GM12878 (cell line): ENCODE data around the gene LAMB4. TPM values are rescaled to one million over a fixed set of nuclear protein-coding genes. Genes with fewer than 3 reads are reported as not detected.

Experiments
- ATAC-seq: fragments of 200-7000 bp; cut with Tn5 transposase; 3 replicates; pipeline ENCODE4 v1.9.1; 2020; ENCODE audit warnings: mild to moderate bottlenecking, moderate library complexity
- BruUV-seq: library from RNA; stranded (reverse); fragments of 400-500 nt; replicated peaks from 2 replicates; lab custom pipeline; 2021; lab: Mats Ljungman, UMichigan
- CTCF ChIA-PET: fragments of 300-600 bp; sonication (Branson Sonifier 250); formaldehyde crosslinking; extraction: SDS; loops from one replicate; lab custom pipeline; 2021; ENCODE audit warnings: inconsistent platforms; lab: Yijun Ruan, JAX
- POLR2A ChIA-PET: fragments of 350-600 bp; formaldehyde crosslinking; extraction: SDS; loops from one replicate; lab custom pipeline; 2021; ENCODE audit warnings: inconsistent platforms; lab: Charles Lee
- RAD21 ChIA-PET: fragments of 300-600 bp; sonication (Branson Sonifier 250); formaldehyde crosslinking; loops from one replicate; lab custom pipeline; 2023; ENCODE audit warnings: antibody characterized with exemption; ENCODE audit not compliant: unreplicated experiment; lab: Charles Lee
- SMC1A ChIA-PET: fragments of 300-600 bp; sonication (Branson Sonifier 250); formaldehyde crosslinking; loops from one replicate; lab custom pipeline; 2023; ENCODE audit not compliant: unreplicated experiment, uncharacterized antibody; lab: Charles Lee
- DNase-seq: peaks from one replicate; pipeline ENCODE4 v3.0.0-alpha.2; 2011; ENCODE audit warnings: low read depth, low spot score
- FAIRE-seq: peaks from 3 replicates; lab custom pipeline; 2011; peaks lifted over from hg19 to GRCh38; lab: Jason Lieb, UNC
- H2AFZ ChIP-seq: 2 replicates; pipeline ENCODE4 v1.6.0; 2011; ENCODE audit warnings: low read depth, low read length, control low read depth; ENCODE audit not compliant: control insufficient read depth
- H3K27ac ChIP-seq: 2 replicates; pipeline ENCODE4 v1.5.1; 2011; ENCODE audit warnings: control low read depth; ENCODE audit not compliant: control insufficient read depth, insufficient read depth
- H3K27me3 ChIP-seq, 2 experiments: replicated peaks in 1 of 2; 2 replicates each; pipeline versions ENCODE4 v1.6.0 to v1.6.1; 2011; ENCODE audit warnings: low read length in 1 of 2; ENCODE audit not compliant: control insufficient read depth in 2 of 2, insufficient read depth in 2 of 2
- H3K36me3 ChIP-seq, 2 experiments: 2 replicates each; pipeline ENCODE4 v1.5.1; 2011; ENCODE audit warnings: low read length in 1 of 2; ENCODE audit not compliant: control insufficient read depth in 2 of 2, insufficient read depth in 2 of 2
- H3K4me1 ChIP-seq: 2 replicates; pipeline ENCODE4 v1.6.1; 2011; ENCODE audit warnings: mild to moderate bottlenecking, low read length, moderate library complexity, mixed read lengths; ENCODE audit not compliant: control insufficient read depth, insufficient read depth
- H3K4me2 ChIP-seq: 2 replicates; pipeline ENCODE4 v1.6.0; 2011; ENCODE audit warnings: control low read depth; ENCODE audit not compliant: control insufficient read depth, insufficient read depth
- H3K4me3 ChIP-seq: fragments of 200-600 bp; sonication (generic); 2 replicates; pipeline ENCODE4 v1.5.1; 2016
- H3K79me2 ChIP-seq: 2 replicates; pipeline ENCODE4 v1.6.0; 2011; ENCODE audit warnings: low read length; ENCODE audit not compliant: control insufficient read depth, insufficient read depth
- H3K9ac ChIP-seq: 2 replicates; pipeline ENCODE4 v1.8.0; 2011; ENCODE audit warnings: low read length, control low read depth, mixed read lengths; ENCODE audit not compliant: control insufficient read depth, insufficient read depth
- H3K9me3 ChIP-seq: replicated peaks from 3 replicates; pipeline ENCODE4 v1.5.1; 2011; ENCODE audit warnings: mild to moderate bottlenecking, low read length; ENCODE audit not compliant: control insufficient read depth, insufficient read depth
- H4K20me1 ChIP-seq: 2 replicates; pipeline ENCODE4 v1.6.0; 2011; ENCODE audit not compliant: control insufficient read depth, insufficient read depth
- BHLHE40 ChIP-seq, 2 experiments: fragments of 450-650 bp in 1 of 2; IDR thresholded peaks; 2 replicates each; pipeline ENCODE4 v1.6.1; 2011 to 2017; ENCODE audit warnings: low read depth in 2 of 2, borderline replicate concordance in 1 of 2, improper control_type of control experiment in 1 of 2, low read length in 1 of 2, mild to moderate bottlenecking in 1 of 2
- BRCA1 ChIP-seq: IDR thresholded peaks from 2 replicates; pipeline ENCODE4 v1.6.1; 2011; ENCODE audit warnings: low read depth, low read length, improper control_type of control experiment
- DPF2 ChIP-seq: fragments of 450-650 bp; IDR thresholded peaks from 2 replicates; pipeline ENCODE4 v1.6.1; 2017; ENCODE audit warnings: mild to moderate bottlenecking
- HDGF ChIP-seq: fragments of 450-650 bp; IDR thresholded peaks from 2 replicates; pipeline ENCODE4 v1.6.1; 2016; ENCODE audit warnings: antibody characterized with exemption
- LARP7 ChIP-seq: fragments of 450-650 bp; IDR thresholded peaks from 2 replicates; pipeline ENCODE4 v1.6.1; 2017; ENCODE audit warnings: mild to moderate bottlenecking
- POLR2AphosphoS2 ChIP-seq: IDR thresholded peaks from 2 replicates; pipeline ENCODE4 v1.6.1; 2011; ENCODE audit warnings: low read depth, mild to moderate bottlenecking, low read length, improper control_type of control experiment, moderate library complexity
- RBBP5 ChIP-seq: fragments of 200-600 bp; sonication (generic); conservative IDR thresholded peaks from 2 replicates; pipeline ENCODE4 v1.6.1; 2016
- RELA ChIP-seq: fragments of 450-650 bp; IDR thresholded peaks from 2 replicates; pipeline ENCODE4 v1.8.0; 2014; ENCODE audit warnings: borderline replicate concordance; ENCODE audit not compliant: partially characterized antibody
- SIN3A ChIP-seq: IDR thresholded peaks from 2 replicates; pipeline ENCODE4 v1.6.1; 2012; ENCODE audit warnings: low read depth, low read length, improper control_type of control experiment
- SMARCA5 ChIP-seq: fragments of 450-650 bp; IDR thresholded peaks from 2 replicates; pipeline ENCODE4 v1.6.1; 2017; ENCODE audit warnings: mild to moderate bottlenecking
- ZNF207 ChIP-seq: fragments of 450-650 bp; IDR thresholded peaks from 2 replicates; pipeline ENCODE4 v1.6.1; 2014; ENCODE audit warnings: antibody characterized with exemption, mild to moderate bottlenecking, borderline replicate concordance
- WGBS: methylation state at CpG from one replicate; pipeline ENCODE4 v1.1.6; 2016; ENCODE audit warnings: low lambda C conversion rate; ENCODE audit not compliant: insufficient replicate concordance, insufficient coverage; ENCODE audit errors: missing lambda C conversion rate; 5-methylcytosine and 5-hydroxymethylcytosine counted together
- in situ Hi-C: fragments of 300-500 bp; cut with MboI; formaldehyde crosslinking; loops from 9 replicates; pipeline ENCODE4 v1.14.3; 2018; ENCODE audit warnings: mixed read lengths
- intact Hi-C: fragments of 100-400 bp; cut with micrococcal nuclease; formaldehyde crosslinking; loops from one replicate; pipeline ENCODE4 v1.14.2; 2022; ENCODE audit not compliant: unreplicated experiment
- polyA plus RNA-seq, 11 experiments: library from polyadenylated mRNA; depleted of rRNA in 4 of 11; unstranded in 6 of 11; stranded (reverse) in 5 of 11; fragments of >200 nt; fragmentation: Nextera tagmentation in 4 of 11; fragmentation: Illumina TruSeq in 1 of 11; extraction: Ambion mirVana in 4 of 11; extraction: Trizol in 1 of 11; gene quantifications; 1 replicate in 1 of 11; 2 replicates in 10 of 11; pipeline versions ENCODE4 v1.2.1 to v1.2.3, GENCODE V29; 2011 to 2016; ENCODE audit warnings: inconsistent platforms in 2 of 11, missing spikeins in 2 of 11, low read depth in 1 of 11
- total RNA-seq, 4 experiments: library from RNA; depleted of rRNA in 3 of 4; stranded (reverse); fragments of >200 nt in 3 of 4; fragmentation: Illumina TruSeq in 1 of 4; extraction: Trizol in 1 of 4; gene quantifications; 2 replicates each; pipeline versions ENCODE4 v1.2.1 to v1.2.3, GENCODE V29; 2013 to 2021

Gene LAMB4
- total and polyA plus RNA-seq, 10 of the 15 experiments (the other 5 are each of a cell fraction or from before 2014, with no cell fraction given), result 0.04 to 0.06 TPM; not detected in 8

DNA sequence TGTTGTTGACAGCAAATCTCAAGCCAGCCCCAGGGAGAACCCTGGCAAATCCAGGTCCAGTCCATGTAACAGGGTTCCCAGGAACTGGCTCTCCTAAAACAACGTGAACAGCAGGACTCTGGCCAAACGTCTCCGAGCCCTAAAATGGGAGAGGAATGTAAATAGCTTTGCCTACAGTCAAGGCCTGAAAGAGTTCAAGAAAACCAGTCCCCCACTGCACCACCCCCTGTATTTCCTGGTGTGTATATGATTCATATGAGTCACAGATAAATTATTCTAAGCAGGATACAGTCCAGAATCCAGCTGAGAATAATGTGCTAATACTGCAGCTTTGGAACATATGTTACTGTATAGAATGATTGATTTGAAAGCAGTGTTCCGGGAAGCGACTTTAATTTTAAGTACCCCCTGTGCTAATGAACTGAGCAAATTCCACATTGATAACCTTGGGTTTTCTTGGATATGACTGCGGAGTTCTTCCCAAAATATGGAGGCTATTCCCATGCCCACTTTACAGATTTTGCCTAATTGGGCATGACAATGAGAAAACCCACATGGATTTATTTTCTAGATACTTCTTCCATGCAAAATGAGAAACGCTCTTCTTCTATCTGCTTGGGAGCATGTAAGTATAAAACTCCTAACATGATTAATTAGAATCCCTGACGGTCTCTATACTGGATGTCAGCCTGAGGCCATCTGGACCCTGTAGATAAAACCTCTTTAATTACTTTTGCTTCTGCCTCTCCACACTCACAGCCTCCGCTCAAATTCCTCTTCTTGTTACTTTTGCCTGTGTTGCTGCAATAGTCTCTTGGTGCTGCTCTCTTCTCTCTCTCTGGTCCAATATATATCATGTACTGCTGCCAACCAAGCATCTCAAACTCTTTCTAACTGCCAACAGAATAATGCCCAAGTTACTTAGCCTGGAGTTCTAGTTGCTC is 50.2 kb downstream of the LAMB4 start:
- in situ Hi-C loops (no loop called here), intact Hi-C loops (no loop called here)
- Histone ChIP-seq H3K4me3 (no peak overlapping the region), H3K27me3 (no peaks in the 10 kb centered on the region), H3K9me3 (no peaks in the 10 kb centered on the region), H3K4me1 (no peaks in the 10 kb centered on the region), H3K9ac (no peak overlapping the region), H3K36me3 (no peaks in the 10 kb centered on the region), H3K4me2 (no peak overlapping the region), H4K20me1 (no peaks in the 10 kb centered on the region)
- POLR2A ChIA-PET, result no interaction called here
- RAD21 ChIA-PET, result no interaction called here
- ATAC-seq, result no peak
- CTCF ChIA-PET, result no interaction called here
- TF ChIP-seq SIN3A (no peak), HDGF (no peak), BRCA1 (no peak), LARP7 (no peak), SMARCA5 (no peak), BHLHE40 (IDR thresholded peaks at IDR 0.05; ENCODE audit: borderline replicate concordance in 1 of 2, low read depth in 2 of 2, low read length in 1 of 2) (no peak), RELA (no peak), RBBP5 (no peak), POLR2AphosphoS2 (no peak), DPF2 (no peak), ZNF207 (no peak)
- TF ChIP-seq, all 136 proteins: peak for 0
- H3K27ac ChIP-seq, result no peak overlapping the region
- FAIRE-seq (no peak), DNase-seq (no peak)
- no TSS peak for BruUV-seq
- WGBS, result 28% methylated on average over 9 of the region's 9 CpGs
- no peaks in the 10 kb centered on the region for H3K79me2 ChIP-seq
- SMC1A ChIA-PET, result no interaction called here
- H2AFZ ChIP-seq, result no peak overlapping the region
